ENCODE data around the gene LMF2.
A peak's percentile ranks its signal among the peaks of the same experiment; 100 is the strongest.

LMF2 gene

DNA sequence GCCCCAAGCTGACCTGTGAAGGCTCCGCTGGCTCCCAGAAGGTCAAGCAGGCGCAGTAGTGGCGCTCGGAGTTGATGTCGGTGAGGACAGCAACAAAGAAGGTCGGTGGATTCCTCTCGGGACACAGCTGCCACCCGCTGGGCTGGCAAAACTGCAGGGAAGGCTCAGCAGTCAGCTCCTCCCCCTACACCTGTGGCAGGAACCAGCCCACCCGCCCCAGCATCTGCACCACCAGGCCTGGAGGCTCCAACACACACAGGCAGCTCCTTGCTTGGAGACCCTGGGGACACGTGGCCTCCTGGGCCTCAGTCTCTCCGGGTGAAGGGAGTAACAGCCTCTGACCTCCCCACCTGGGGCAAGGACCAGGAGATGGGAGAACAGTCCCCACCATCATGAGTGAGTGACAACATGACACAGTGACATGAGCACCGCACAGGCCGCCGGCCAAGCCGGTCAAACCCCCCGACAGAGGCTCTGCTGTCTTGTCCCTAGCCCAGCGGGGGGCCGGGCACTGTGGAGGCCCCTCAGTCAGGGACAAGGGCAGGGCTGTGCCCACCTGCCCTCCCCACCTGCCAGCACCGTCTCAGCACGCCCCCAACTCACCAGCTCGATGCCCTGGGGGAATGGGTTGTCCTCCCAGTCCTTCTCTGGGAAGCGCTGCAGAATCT lies 39.6 kb downstream of the LMF2 start:
- no peak overlapping the region for H3K4me3 ChIP-seq (ENCODE audit: insufficient read depth, low read length, poor library complexity, severe bottlenecking)
- no peaks in the 10 kb centered on the region for H3K36me3 ChIP-seq (ENCODE audit: low read length)
- H2AFZ ChIP-seq (ENCODE audit: low read depth, low read length, severe bottlenecking): no peak overlapping the region
- peak overlapping the region; percentile 66 for H3K9ac ChIP-seq (ENCODE audit: low read length)
- H3F3A ChIP-seq (ENCODE audit: insufficient read depth): peaks cover 28% of the 10 kb centered on the region
- peak overlapping the region; percentile 99 for H3K27ac ChIP-seq (ENCODE audit: low read depth, low read length)
- H3K79me2 ChIP-seq (ENCODE audit: insufficient read depth, low read length): peaks cover 44% of the 10 kb centered on the region
- H3K9me3 ChIP-seq (ENCODE audit: insufficient read depth, low read length): no peaks in the 10 kb centered on the region
- peak overlapping the region; percentile 79 for H3K4me2 ChIP-seq (ENCODE audit: low read depth, low read length, poor library complexity, severe bottlenecking)
- no peaks in the 10 kb centered on the region for H3K9me2 ChIP-seq (replicated peaks; ENCODE audit: insufficient read depth, low read length)
- no peak for TF ChIP-seq EZH2phosphoT487 (conservative IDR thresholded peaks at IDR 0.05; ENCODE audit: low read length)
- TF ChIP-seq, protein P1, sequence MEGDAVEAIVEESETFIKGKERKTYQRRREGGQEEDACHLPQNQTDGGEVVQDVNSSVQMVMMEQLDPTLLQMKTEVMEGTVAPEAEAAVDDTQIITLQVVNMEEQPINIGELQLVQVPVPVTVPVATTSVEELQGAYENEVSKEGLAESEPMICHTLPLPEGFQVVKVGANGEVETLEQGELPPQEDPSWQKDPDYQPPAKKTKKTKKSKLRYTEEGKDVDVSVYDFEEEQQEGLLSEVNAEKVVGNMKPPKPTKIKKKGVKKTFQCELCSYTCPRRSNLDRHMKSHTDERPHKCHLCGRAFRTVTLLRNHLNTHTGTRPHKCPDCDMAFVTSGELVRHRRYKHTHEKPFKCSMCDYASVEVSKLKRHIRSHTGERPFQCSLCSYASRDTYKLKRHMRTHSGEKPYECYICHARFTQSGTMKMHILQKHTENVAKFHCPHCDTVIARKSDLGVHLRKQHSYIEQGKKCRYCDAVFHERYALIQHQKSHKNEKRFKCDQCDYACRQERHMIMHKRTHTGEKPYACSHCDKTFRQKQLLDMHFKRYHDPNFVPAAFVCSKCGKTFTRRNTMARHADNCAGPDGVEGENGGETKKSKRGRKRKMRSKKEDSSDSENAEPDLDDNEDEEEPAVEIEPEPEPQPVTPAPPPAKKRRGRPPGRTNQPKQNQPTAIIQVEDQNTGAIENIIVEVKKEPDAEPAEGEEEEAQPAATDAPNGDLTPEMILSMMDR (IDR thresholded peaks at IDR 0.05; ENCODE audit: insufficient read depth, low read length, poor library complexity, severe bottlenecking): no peak
- no peaks in the 10 kb centered on the region; the same call in 1 of the 2 replicates for H4K20me1 ChIP-seq (ENCODE audit: low read depth, low read length)
- no peaks in the 10 kb centered on the region for H3K27me3 ChIP-seq (ENCODE audit: low read length)

DNA sequence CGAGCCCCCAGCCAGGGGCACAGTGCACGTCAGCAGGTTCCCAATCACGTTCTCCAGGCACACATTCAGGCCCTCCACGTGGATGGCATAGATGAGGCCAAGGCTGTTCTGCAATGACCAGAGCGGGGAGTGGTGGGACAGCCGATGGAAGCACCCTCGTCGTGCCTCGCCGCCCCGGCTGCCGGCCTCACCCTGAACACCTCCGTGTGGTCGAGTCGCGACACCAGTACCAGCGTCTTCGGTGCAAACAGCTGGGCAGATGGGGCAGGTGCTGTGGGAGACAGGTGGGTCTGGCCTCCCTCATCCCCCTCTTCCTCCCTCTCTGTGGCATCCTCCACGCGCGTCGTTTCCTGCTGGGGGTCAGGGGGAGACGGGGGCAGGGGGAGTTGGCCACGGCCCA lies 40.2 kb downstream of the LMF2 start:
- Histone ChIP-seq H3K9ac (ENCODE audit: low read length) (no peak overlapping the region), H3F3A (ENCODE audit: insufficient read depth) (peaks cover 23% of the 10 kb centered on the region), H3K79me2 (ENCODE audit: insufficient read depth, low read length) (peaks cover 38% of the 10 kb centered on the region), H4K20me1 (ENCODE audit: low read depth, low read length) (no peaks in the 10 kb centered on the region), H3K9me3 (ENCODE audit: insufficient read depth, low read length) (no peaks in the 10 kb centered on the region), H3K9me2 (replicated peaks; ENCODE audit: insufficient read depth, low read length) (no peaks in the 10 kb centered on the region), H3K4me2 (ENCODE audit: low read depth, low read length, poor library complexity, severe bottlenecking) (no peak overlapping the region), H3K4me3 (ENCODE audit: insufficient read depth, low read length, poor library complexity, severe bottlenecking) (no peak overlapping the region), H3K36me3 (ENCODE audit: low read length) (no peaks in the 10 kb centered on the region), H3K27ac (ENCODE audit: low read depth, low read length) (peak overlapping the region; percentile 99), H3K27me3 (ENCODE audit: low read length) (no peaks in the 10 kb centered on the region), H2AFZ (ENCODE audit: low read depth, low read length, severe bottlenecking) (no peak overlapping the region)
- TF ChIP-seq, protein P1 (IDR thresholded peaks at IDR 0.05; ENCODE audit: insufficient read depth, low read length, poor library complexity, severe bottlenecking): no peak
- TF ChIP-seq EZH2phosphoT487 (conservative IDR thresholded peaks at IDR 0.05; ENCODE audit: low read length): no peak

DNA sequence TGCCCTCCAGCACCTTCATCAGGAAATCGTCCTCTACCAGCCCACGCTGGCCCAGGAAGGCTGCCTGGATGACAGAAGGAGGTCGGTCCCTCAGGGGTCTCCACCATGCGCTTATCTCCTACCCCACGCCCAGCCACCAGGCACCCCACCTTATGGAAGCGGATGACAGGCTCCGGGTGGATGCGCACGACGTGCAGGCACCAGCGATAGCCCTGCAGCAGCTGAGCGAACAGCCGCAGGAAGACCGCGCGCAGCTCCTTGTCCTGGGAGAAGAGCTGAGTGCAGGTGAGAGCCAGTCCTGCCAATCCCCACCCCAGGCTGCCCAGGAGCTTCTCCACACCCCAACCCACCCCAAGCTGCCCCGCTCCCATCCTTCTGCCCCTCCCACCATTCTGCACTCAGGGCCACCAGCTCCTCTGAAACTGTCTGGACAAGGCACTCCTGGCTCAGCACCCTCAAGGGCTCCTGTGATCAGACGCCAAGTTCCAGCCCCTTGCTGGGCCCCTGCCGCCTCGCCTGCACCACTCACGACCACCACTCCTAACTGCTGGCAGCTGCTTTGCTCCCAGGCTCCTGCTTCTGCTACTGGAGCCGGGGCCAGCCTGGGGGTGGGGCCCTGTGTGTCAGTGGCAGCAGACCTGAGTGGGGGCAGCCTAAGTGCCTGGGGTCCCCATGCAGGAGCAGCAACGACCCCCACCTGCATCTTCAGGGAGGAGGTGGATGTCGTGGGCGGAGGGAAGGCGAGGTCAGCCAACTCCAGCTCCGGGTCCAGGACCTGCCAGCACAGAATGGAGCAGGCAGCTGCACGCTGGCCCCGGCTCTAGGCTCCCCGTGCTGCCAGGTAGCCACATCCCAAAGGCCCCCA lies 42.2 kb downstream of the LMF2 start:
- Histone ChIP-seq H2AFZ (ENCODE audit: low read depth, low read length, severe bottlenecking) (no peak overlapping the region), H3K36me3 (ENCODE audit: low read length) (0 out of 2 replicates have a peak, but pooled peaks cover 2% of the 10 kb centered on the region), H4K20me1 (ENCODE audit: low read depth, low read length) (no peaks in the 10 kb centered on the region), H3K9ac (ENCODE audit: low read length) (no peak overlapping the region), H3K27ac (ENCODE audit: low read depth, low read length) (no peak overlapping the region), H3K79me2 (ENCODE audit: insufficient read depth, low read length) (peaks cover 23% of the 10 kb centered on the region), H3K9me2 (replicated peaks; ENCODE audit: insufficient read depth, low read length) (no peaks in the 10 kb centered on the region), H3K9me3 (ENCODE audit: insufficient read depth, low read length) (no peaks in the 10 kb centered on the region), H3F3A (ENCODE audit: insufficient read depth) (peaks cover 3% of the 10 kb centered on the region), H3K4me2 (ENCODE audit: low read depth, low read length, poor library complexity, severe bottlenecking) (no peak overlapping the region), H3K27me3 (ENCODE audit: low read length) (no peaks in the 10 kb centered on the region), H3K4me3 (ENCODE audit: insufficient read depth, low read length, poor library complexity, severe bottlenecking) (no peak overlapping the region)
- TF ChIP-seq, protein P1 (IDR thresholded peaks at IDR 0.05; ENCODE audit: insufficient read depth, low read length, poor library complexity, severe bottlenecking): no peak
- TF ChIP-seq EZH2phosphoT487 (conservative IDR thresholded peaks at IDR 0.05; ENCODE audit: low read length): no peak
